GM19324 (cell line): ENCODE measurements around the gene CDK5RAP2.

Experiments
- ATAC-seq: cut with Tn5 transposase; IDR thresholded peaks from one replicate; pipeline ENCODE4 v1.9.1; 2021; ENCODE audit warnings: mild to moderate bottlenecking, moderate library complexity; ENCODE audit not compliant: unreplicated experiment, low FRiP score

Gene CDK5RAP2

DNA sequence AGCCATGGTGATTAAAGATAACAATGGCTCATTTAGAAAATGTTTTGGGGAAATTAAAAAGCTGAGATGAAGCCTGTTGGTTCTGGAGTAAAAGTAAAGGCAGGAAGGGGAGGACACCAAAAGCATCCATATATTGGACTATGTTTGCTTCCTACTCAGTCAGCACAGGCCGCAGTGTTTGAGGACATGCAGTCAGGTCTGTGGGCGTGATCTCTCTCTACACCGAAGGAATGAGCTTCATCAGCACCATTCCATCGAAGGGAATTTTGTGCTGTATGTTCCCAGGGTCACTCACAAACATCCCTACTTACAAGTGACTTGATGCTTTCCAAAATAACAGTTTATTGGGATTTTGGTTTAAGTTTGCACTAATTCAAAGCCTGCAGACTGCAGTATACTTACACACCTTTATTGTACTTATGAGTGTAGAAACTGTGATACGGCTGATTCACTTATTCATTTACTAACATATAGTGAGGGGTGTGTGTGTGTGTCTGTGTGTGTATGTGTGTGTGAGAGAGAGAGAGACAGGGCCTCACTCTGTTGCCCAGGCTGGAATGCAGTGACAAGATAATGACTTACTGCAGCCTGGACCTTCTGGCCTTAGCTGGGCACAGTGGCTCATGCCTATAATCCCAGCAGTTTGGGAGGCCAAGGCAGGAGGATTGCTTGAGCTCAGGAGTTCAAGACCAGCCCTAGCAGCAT, 13.4 kb upstream of the CDK5RAP2 start:
- no peak for ATAC-seq

DNA sequence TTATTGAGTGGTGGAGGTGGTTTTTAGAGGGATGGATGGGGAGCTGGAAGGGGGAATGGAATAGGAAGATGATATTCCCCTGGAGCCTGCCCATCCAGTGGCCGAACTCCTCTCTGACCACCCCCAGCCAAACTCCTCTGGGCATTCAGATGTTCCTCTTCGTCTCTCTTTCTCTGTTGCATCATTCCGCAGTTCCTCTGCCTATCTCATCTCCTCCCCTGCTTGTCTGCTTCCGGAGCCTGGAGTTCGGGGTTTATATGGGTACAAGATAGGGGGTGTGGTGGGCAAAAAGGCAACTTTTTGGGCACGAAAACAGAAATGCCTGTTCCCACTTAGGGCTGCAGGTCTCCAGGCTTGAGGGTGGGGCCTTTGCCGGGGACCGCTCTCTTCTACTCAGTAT, 12.2 kb upstream of the CDK5RAP2 start:
- ATAC-seq: no peak

DNA sequence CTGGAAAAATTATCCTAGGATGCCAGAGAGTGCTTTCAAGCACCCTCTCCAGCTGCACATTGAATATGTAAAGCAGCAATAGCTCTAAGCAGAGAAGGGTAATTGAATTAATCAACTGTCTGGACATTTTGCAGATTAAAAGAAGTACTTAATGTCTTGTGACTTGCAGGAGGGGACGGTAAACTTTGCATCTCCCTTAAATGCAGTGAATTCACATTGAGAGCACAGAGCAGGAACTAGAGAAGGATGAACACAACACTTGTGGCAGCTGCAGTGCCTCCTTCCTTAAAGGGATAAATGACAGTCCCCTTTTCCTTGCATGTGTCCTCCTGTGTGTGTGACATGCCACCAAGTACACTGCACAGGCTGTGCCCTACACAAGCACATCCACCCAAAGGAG, 7.4 kb upstream of the CDK5RAP2 start:
- ATAC-seq: no peak

DNA sequence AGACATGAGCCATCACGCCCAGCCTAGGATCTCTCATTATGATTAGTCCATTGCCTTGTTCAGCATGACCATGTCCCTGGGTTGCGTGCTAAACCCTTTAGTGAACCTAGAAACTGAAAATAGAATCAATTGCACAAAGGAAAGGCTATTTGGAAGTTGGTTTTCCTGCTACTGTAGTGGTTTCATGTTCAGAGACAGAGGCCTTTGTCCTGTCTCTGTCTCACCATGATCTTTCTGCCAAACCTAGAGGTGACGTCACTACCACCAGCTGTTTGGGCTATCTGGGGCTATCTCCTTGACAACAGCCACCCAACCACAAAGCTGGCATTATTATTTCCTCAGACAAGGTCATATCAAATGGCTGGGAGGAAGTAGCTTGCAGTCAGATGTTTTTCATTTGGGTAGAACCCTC, 4.0 kb upstream of the CDK5RAP2 start:
- ATAC-seq: no peak

DNA sequence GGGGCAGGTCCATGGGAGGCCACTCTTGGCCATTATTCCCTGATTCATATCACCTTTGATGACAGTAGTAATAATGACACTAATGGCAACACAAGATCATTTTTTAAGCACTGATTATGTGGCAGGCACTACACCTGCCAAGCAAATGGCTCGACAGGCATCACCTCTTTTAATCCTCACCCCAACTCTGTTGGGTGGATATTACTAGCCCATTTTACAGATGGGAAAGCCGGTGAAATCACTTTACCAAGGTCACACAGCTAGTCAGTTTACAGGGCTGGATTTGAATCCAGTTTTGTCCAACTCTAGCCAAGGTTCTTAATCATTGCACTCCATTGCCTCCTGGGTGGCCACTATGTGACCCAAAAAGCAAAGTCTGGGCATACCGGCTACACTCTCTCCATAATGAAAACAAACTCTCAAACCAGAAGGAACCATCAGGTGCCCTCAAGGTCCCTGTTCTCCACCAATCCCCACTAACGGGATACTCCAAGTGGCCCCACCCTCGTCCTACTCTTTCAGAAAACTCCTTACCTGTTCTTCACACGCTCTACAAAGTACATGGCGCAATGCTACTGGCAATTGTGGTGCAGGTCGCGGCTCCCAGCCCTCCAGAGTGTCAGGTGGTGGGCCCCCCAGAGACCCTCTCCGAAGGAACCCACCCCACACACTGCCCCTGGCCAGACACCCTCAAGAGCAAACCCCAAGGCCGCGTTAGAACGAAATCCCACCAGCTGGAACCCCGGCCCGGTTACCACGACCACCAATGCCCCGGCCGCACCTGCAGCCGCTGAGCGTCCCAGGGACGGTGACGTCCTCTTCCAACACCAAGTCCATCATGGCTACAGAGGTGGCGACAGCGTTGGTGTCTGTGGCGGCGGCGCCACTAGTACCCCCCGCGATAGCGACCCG, 572 bp downstream of the CDK5RAP2 start:
- no peak for ATAC-seq

DNA sequence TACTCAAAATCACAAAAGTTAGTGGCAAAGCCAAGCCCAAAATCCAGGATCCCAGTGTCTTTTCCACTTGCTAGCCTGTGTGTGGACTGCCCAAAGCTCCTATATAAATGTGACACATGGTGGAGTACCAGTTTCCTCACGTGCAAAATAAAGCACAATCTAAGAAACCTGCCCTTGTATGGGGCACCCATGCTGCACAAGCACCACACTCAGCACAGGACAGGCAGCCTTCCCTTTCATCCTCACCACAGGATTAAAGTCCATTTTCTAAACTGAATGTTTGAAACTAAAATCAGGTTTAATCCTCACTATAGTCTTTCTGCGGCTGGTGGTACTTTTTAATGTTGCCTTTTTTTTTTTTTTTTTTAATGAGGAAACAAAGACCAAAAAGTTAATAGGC, 5.5 kb downstream of the CDK5RAP2 start:
- ATAC-seq: no peak

DNA sequence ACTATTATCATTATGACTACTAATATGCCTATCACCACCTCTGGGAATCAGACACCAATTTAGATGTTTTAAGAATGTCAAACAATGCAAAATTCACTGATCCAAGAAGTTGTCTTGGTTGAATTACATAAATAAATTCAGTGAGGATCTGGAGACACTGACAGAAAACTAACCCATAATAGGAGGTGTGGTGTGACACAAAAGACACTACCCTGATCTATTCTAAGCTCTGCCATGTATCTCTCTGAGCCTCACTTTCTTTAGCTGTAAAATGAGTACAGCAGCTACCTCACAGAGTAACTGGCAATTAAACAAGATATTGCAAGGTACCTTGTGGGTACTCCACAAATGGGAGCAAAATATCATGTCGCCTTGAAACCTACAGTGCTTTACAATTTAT, 7.5 kb downstream of the CDK5RAP2 start:
- ATAC-seq: no peak

DNA sequence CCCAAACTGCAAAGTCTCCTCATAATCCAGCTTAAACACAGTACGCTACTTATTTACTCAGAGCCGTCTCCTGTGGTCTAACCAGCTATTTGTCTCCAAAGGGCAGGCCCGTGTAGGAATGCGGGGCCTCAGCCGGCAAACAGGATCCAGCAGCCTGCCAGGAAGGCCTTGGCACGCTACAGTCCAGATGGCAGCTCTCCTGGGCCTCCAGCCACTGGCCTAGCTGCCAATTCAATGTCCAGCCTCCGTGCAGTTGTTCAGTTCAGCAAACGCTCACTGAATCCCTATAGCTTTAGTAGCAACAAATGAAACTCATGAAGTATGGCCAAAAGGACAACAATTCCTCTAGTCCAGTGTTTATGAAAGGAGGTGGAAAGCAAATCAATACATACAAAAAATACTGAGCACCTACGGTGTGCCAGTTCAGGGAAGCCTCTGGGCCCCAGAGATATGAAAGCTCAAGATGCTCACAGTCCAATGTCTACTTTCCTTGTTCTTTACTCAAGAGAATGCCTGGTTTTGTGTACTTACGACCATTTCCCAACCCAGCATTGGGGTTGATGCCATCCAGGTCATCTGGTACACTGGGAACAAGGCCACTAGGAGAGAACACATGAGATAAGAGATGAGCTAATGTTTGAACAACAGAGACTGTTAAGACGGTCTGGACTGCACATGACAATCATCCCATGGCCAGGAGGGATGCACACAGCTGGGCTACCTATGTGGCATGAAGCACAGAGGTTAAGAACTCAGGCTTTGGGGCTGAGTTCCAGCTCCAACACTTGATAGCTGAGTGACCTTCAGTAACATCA, 8.3 kb downstream of the CDK5RAP2 start:
- no peak for ATAC-seq

DNA sequence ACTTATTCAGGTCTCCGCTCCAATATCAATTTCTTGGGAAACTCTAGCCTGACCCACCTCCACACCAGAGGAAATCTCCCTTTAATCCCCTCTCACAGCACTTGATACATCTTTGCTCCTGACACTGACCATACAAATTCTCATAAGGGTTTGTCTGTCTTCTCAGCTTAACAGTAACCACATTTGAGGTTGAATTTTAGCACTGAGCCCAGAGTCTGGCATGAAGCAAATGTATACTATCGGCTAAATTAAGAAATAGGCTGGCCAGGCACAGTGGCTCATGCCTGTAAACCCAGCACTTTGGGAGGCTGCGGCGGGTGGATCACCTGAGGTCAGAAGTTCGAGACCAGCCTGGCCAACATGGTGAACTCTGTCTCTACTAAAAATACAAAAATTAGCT, 9.7 kb downstream of the CDK5RAP2 start:
- no peak for ATAC-seq

DNA sequence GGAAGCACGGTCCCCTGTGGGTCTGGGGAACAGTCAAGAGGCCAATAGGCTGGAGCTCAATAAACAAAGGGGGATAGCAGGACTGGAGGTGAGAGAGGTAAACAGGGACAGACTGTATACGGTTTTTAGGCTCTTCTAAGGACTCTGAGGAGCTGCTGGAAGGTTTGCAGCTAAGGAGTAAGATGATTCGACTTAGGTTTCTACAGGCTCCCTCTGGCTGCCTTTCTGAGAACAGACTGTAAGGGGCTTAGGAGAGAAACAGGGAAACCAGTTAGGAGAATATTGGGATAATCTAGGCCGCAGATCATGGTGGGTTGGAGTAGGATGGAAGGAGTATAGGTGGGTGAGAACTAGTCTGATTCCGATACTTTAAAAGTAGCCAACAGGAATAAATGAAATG, 10.4 kb downstream of the CDK5RAP2 start:
- ATAC-seq: no peak

DNA sequence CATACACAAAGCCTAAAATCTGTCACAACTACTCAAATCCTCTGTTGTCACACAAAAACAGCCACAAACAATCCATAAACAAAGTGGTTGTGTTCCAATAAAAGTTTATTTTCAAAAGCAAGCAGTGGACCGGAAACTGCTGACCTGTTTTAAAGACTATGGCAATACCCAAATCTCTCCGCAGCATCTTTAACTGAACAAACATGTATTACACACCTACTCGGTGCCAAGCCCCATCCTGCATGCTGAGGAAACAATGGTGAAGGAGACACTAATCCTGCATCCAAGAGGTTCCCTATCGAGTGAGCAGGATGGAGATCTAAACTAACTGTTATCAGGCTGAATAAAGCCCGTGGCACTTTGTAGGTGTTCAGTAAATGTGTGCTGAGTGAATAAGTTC, 11.2 kb downstream of the CDK5RAP2 start:
- no peak for ATAC-seq

DNA sequence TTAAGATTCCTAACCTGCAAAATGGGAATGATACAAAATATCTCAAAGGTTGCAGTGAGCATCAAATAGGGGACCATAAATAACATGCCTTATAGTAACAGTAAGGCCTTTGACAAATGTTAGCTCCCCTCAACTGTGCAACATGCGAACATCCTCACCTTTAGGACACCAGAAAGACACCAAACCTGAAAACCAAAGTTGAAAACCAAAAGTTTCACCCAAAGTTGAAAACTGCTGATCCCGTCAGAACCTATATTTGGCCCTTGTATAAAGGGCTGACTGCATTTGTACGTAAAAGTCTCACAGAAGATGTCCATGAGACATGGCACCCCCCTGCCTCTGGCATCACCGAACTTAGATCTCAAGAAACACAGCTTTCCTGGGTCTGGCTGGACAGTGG, 12.1 kb downstream of the CDK5RAP2 start:
- no peak for ATAC-seq

DNA sequence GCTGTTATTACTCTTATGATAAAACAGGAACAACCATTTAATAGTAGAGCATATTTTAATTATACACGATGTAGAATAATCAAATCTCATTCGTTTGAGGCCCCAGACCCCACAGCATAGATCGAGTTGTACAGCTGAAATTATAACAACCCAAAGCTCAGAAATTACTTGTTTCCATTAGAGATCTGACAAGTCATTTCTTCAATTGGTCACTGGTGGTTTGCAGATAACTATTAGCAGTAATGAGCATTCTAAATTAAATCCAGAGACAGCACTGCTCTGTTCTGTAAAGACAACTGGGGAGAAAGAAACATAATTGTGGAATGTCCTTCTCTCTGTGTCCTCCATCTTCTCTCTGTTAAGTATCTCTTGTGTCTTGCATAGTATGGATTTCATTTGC, 12.9 kb downstream of the CDK5RAP2 start:
- no peak for ATAC-seq

DNA sequence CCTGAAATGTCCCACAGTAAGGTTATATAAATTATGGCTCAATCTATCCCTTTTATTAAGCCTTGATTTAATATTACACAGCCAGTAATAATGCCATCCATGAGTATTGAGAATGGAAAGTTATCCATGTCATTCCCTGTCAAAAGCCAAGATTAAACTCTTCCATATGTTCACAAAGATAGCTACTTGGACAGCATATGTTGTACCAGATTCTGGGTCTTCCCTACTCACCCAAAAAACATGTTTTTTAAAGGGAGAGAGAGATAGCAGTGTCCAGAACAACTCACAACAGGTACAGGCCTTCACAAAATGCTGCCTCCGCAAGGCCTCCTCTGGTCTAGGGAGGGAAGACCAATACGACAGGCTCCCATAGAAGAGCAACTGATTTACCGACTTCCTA, 15.4 kb downstream of the CDK5RAP2 start:
- ATAC-seq: no peak

DNA sequence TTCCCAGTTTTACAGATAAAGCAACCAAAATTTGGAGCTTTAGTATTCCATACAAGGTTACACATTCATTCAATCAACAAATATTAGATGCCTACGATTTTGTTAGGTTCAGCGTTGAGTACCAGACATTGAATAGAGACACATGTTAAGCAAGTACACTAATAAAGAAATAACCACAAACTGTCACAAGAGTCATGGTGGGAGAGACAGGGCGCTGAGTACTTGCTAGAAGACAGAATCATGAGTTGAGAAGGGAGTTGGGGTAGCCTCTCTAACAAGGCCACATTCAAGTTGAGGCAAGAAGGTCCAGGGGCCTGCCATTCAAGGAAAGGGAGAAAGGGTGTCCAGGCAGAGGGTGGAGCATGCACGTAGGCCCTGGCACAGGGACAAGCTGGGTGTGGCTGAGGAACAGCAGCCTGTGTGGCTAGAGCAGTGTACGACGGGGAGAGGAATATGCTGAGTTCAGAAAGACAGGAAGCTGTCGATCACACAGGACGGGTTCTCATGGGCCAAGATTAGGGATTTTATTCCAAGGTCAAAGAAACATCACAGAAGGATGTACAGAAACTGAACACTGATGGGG, 17.0 kb downstream of the CDK5RAP2 start:
- no peak for ATAC-seq

DNA sequence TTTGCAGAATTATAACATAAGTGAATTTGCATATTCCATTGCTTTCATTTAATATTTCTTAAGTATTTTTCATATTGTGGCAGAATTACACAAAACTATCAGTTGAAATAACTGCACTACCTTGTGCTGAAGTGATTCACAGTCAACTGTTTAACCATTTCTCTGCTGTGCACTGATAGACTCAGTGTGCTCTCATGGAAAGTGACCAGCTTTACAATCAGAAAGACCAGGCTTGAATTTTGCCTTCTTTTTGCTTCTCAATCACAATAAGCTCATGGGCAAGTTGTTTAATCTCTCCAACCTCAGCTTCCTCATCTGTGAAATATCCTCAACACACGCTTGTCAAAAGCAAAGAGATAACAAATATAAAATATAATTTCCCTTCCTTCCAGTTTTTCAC, 18.3 kb downstream of the CDK5RAP2 start:
- ATAC-seq: no peak

DNA sequence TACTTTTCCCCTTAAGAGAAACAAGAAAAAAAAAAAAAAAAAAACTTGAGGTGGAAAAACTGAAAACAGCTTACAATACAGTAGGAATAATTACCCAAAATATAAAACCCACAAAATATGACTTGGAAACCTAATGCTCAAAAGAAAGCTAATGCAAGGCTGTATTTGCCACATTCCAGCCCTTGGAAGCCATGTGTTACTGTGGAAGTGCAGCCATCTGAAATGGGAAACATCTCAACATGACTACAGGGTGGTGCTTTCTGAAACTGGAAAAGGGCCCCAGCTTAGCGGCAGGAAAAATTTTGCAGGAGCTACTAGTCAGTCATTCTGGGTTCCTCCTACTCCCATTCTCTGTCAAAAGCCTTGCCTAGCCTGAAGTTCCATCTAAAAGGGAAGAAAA, 20.4 kb downstream of the CDK5RAP2 start:
- no peak for ATAC-seq

DNA sequence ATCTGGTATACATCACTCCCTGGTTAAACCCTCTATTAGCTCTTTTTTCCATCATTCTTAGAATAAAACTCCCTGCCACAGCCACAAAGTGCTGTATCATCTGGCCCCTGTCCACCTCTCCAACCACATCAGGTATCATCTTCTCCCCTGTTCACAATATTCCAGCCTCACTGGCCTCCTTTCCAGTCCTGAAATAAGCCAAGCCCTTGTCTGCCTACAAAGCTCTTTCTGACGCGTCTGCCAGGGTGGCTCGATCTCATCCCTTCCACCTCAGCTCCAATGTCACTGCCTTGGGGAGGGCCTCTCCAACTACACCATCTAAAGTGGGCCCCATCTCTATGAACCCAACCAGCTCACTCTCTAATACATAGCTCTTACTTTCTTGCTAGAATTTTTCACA, 21.5 kb downstream of the CDK5RAP2 start:
- ATAC-seq: no peak

DNA sequence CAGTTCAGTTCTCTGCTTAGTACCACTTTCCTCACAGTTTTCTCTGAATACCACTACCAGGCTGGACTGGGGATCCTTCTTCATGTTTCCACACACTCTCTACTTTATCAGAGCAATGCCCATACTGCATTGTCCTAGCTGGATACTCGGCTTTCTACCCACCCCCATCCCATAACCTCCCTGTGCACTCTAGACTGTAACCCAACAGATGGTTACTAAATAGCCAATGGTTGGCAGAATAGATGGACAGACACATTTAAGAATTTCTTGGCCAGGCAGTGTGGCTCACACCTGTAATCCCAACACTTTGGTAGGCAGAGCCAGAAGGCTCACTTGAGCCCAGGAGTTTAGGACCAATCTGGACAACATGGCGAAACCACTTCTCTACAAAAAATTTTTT, 22.8 kb downstream of the CDK5RAP2 start:
- ATAC-seq: no peak

DNA sequence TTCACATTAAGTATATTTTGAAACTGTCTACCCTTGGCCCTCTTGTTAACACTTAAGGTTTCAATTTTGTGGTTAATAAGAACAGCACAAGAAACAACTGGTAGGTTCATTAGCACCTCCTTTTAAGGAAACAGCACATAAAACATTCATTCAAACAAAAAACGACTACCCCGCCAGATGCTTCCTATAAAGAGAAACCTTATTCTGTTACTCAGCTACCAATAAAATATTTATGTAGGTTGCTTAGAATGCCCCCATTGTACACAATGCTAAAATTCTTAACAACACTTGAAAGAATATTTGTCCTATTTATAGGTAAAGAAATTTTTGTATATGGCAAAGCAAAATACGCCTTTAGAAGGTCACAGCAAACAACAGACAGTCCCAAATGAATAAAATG, 23.2 kb downstream of the CDK5RAP2 start:
- no peak for ATAC-seq

DNA sequence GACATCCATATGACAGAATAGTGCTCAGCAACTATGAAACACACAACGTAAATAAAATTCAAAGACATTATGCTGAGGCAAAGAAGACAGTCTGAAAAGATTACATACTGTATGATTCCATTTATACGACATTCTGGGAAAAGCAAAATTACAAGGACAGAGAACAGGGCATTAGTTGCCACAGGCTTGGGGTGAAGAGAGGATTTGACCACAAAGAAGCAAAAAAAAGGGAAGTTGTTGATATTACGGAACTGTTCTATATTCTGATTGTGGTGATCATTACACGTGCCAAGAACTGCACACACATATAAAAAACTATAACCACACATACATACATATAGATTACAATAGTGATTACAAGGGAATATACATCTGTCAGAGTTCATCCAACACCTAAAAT, 24.1 kb downstream of the CDK5RAP2 start:
- no peak for ATAC-seq
